ENCODE data around the gene MADCAM1.

DNA sequence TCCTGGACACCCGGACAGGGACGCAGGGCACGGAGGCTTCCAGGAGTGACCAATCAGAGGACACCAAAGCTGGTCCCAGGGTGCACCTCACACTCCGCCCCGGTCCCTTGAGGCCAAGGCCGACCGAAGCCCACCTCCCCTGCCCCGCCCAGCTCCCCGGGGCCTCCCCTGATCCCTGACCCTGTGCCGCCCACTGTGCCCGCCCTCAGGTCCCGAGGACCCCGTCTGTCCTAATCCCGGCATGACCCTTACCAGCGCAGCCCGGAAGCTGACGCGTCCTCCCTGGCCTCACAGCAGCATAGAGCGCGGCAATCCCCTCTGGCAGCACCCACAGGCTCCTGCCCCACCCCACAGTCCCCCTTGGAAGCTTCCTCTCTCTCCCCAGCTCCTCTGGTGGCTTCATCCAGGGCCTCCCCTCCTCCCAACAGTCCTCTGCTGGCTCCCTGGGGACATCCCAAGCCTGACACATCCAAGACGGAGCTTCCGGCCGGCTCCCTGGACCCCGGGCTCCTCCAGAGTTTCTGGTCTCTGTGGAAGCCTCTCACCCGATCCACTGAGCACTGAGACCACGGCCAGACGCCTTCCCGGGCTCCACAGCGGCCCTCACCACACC, 27.9 kb downstream of the MADCAM1 start:
- TF ChIP-seq POLR2A (IDR thresholded peaks at IDR 0.05) (no peak), EP300 (IDR thresholded peaks at IDR 0.05) (no peak)
- TF ChIP-seq, protein P1, sequence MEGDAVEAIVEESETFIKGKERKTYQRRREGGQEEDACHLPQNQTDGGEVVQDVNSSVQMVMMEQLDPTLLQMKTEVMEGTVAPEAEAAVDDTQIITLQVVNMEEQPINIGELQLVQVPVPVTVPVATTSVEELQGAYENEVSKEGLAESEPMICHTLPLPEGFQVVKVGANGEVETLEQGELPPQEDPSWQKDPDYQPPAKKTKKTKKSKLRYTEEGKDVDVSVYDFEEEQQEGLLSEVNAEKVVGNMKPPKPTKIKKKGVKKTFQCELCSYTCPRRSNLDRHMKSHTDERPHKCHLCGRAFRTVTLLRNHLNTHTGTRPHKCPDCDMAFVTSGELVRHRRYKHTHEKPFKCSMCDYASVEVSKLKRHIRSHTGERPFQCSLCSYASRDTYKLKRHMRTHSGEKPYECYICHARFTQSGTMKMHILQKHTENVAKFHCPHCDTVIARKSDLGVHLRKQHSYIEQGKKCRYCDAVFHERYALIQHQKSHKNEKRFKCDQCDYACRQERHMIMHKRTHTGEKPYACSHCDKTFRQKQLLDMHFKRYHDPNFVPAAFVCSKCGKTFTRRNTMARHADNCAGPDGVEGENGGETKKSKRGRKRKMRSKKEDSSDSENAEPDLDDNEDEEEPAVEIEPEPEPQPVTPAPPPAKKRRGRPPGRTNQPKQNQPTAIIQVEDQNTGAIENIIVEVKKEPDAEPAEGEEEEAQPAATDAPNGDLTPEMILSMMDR (IDR thresholded peaks at IDR 0.05): no peak
